ENCODE results near the gene BFAR. TPM values are rescaled to one million over a fixed set of nuclear protein-coding genes. Genes with fewer than 3 reads are reported as not detected.

BFAR gene
- total RNA-seq, 1 donor from 2014 or later = 78.2 TPM

DNA sequence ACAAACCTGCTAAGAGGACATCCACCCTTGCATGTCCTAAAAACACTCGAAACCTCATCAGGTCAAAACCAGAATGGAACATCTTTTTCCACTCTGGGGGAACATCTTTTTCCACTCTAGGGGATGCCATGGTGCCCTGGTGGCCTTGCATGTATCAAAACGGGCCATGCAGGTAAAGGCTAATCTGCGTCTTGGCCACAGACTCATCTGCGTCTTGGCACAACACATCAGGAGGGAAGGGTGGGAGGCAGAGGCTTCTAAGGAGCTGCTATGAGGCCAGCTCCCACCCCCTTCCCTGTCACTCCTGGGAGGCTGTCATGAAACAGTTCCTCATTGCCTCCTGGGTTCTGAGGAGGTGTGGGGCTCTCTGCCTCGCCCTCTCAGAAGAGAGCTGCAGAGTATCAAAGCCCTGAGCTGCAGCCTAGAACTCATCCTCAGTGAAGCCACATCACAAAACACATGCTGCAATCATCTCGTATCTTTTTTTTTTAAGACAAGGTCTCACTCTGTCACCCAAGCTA, 30.2 kb upstream of the BFAR start:
- Mint-ChIP-seq H3K36me3 (ENCODE audit: unreplicated experiment) (peaks cover 46% of the 10 kb centered on the region), H3K4me1 (ENCODE audit: unreplicated experiment) (no peaks in the 10 kb centered on the region), H3K4me3 (ENCODE audit: unreplicated experiment) (no peak overlapping the region), H3K27ac (ENCODE audit: unreplicated experiment) (no peak overlapping the region), H3K27me3 (ENCODE audit: unreplicated experiment) (no peaks in the 10 kb centered on the region), H3K9me3 (ENCODE audit: unreplicated experiment) (no peaks in the 10 kb centered on the region)
- TF ChIP-seq, protein P1, sequence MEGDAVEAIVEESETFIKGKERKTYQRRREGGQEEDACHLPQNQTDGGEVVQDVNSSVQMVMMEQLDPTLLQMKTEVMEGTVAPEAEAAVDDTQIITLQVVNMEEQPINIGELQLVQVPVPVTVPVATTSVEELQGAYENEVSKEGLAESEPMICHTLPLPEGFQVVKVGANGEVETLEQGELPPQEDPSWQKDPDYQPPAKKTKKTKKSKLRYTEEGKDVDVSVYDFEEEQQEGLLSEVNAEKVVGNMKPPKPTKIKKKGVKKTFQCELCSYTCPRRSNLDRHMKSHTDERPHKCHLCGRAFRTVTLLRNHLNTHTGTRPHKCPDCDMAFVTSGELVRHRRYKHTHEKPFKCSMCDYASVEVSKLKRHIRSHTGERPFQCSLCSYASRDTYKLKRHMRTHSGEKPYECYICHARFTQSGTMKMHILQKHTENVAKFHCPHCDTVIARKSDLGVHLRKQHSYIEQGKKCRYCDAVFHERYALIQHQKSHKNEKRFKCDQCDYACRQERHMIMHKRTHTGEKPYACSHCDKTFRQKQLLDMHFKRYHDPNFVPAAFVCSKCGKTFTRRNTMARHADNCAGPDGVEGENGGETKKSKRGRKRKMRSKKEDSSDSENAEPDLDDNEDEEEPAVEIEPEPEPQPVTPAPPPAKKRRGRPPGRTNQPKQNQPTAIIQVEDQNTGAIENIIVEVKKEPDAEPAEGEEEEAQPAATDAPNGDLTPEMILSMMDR (IDR thresholded peaks at IDR 0.05) = no peak
- DNase-seq (ENCODE audit: extremely low spot score, unreplicated experiment) = peak; percentile 59

DNA sequence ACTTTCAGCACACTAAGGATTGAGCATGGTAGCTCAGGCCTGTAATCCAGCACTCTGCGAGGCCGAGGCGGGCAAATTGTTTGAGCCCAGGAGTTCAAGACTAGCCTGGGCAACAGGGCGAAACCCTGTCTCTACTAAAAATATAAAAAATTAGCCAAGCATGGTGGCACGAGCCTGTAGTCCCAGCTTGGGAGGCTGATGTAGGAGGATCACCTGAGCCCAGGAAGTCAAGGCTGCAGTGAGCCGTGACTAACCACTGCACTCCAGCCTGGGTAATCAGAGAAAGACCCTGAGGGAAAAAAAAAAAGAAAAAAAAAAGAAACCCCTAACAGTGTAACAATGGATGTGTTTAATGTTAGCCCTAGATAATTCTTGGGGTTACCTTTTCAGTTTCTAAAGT, 26.6 kb upstream of the BFAR start:
- no peak for DNase-seq (ENCODE audit: extremely low spot score, unreplicated experiment)
- H3K36me3 Mint-ChIP-seq (ENCODE audit: unreplicated experiment) = peaks cover 42% of the 10 kb centered on the region
- no peak overlapping the region for H3K4me3 Mint-ChIP-seq (ENCODE audit: unreplicated experiment)
- H3K27ac Mint-ChIP-seq (ENCODE audit: unreplicated experiment) = no peak overlapping the region
- TF ChIP-seq, protein P1 (IDR thresholded peaks at IDR 0.05) = no peak
- no peaks in the 10 kb centered on the region for H3K9me3 Mint-ChIP-seq (ENCODE audit: unreplicated experiment)
- no peaks in the 10 kb centered on the region for H3K4me1 Mint-ChIP-seq (ENCODE audit: unreplicated experiment)
- H3K27me3 Mint-ChIP-seq (ENCODE audit: unreplicated experiment) = no peaks in the 10 kb centered on the region

GRCh38 chr16:14608111-14608566, 24.6 kb upstream of the BFAR start:
- Mint-ChIP-seq H3K9me3 (ENCODE audit: unreplicated experiment) (no peaks in the 10 kb centered on the region), H3K4me1 (ENCODE audit: unreplicated experiment) (no peaks in the 10 kb centered on the region), H3K27me3 (ENCODE audit: unreplicated experiment) (no peaks in the 10 kb centered on the region), H3K4me3 (ENCODE audit: unreplicated experiment) (no peak overlapping the region), H3K36me3 (ENCODE audit: unreplicated experiment) (peaks cover 36% of the 10 kb centered on the region), H3K27ac (ENCODE audit: unreplicated experiment) (no peak overlapping the region)
- TF ChIP-seq, protein P1 (IDR thresholded peaks at IDR 0.05) = no peak
- no peak for DNase-seq (ENCODE audit: extremely low spot score, unreplicated experiment)

DNA sequence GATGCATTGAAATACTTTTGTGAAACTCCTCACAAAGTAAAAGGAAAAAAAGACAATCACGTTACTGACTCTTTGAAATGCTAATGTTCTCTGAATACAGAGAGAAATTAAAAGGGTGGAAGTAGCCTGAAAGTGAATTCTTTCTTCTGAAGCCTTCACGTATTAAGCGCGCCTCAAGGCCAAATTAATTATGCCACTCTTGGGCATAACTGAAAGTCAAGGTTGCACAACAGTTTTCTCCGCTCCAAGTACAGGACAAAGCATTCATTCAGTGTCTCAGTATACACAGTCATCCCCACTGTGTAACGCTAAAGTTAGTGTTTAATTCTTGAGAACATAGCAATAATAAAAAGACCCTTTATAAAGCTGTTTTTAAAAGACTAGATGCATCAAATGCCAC, 24.1 kb upstream of the BFAR start:
- Mint-ChIP-seq H3K27ac (ENCODE audit: unreplicated experiment) (no peak overlapping the region), H3K9me3 (ENCODE audit: unreplicated experiment) (no peaks in the 10 kb centered on the region), H3K4me3 (ENCODE audit: unreplicated experiment) (no peak overlapping the region), H3K4me1 (ENCODE audit: unreplicated experiment) (no peaks in the 10 kb centered on the region), H3K36me3 (ENCODE audit: unreplicated experiment) (peaks cover 34% of the 10 kb centered on the region), H3K27me3 (ENCODE audit: unreplicated experiment) (no peaks in the 10 kb centered on the region)
- TF ChIP-seq, protein P1 (IDR thresholded peaks at IDR 0.05) = no peak
- DNase-seq (ENCODE audit: extremely low spot score, unreplicated experiment) = no peak

- H3K4me1 Mint-ChIP-seq (ENCODE audit: unreplicated experiment) = no peaks in the 10 kb centered on the region
- TF ChIP-seq, protein P1 (IDR thresholded peaks at IDR 0.05) = no peak
- H3K36me3 Mint-ChIP-seq (ENCODE audit: unreplicated experiment) = peaks cover 32% of the 10 kb centered on the region
- no peak overlapping the region for H3K4me3 Mint-ChIP-seq (ENCODE audit: unreplicated experiment)
- DNase-seq (ENCODE audit: extremely low spot score, unreplicated experiment) = peak; percentile 34
- H3K9me3 Mint-ChIP-seq (ENCODE audit: unreplicated experiment) = no peaks in the 10 kb centered on the region
- H3K27me3 Mint-ChIP-seq (ENCODE audit: unreplicated experiment) = no peaks in the 10 kb centered on the region
- H3K27ac Mint-ChIP-seq (ENCODE audit: unreplicated experiment) = no peak overlapping the region
These were observed 23.0 kb upstream of the BFAR start for GRCh38 chr16:14609716-14610115.

Measured in osteocyte (in vitro differentiated cells).